Measurements from ENCODE around the gene CUTA.
"Not testable (repeated sequence)": the region's sequence is repeated elsewhere in the genome, so short reads cannot be mapped to it uniquely, and the experiment has no call there.

CUTA gene

DNA sequence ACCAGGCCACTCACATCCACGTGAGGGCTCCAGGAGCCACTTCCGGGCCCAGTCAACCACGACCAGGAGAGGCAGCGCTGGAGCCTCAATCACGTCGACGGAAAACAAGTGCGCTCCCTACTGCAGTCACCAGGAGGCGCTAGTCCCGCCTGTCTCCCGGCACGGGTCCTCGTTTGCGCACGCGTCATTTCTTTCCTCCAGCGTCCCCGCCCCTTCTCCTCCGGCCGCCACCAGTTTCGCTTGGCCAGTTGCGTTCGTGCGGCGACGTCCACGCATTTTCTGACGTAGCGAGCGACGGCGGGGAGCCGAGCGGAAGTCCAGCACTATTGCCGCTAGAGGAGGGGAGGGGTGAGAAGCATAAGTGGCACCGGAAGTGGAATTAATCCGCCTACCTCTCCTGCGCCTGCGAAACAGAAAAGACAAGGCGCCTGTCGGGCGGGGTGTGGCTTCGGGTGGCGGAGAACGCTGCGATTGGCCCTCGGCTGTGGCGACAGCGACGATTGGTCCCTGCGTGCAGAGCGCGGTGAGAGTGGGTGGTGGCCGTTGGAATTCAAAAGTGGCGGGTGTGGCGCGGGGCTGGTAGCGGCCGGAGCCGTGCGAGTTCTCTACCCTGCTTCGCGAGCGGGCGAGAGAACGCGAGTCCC lies 26.5 kb downstream of the CUTA start, which contains the start of gene KIFC1:
Gene KIFC1 (plus strand): TSS at position 546 of the 644 bp plus-strand sequence. CDS start 163 bp downstream, outside the sequence.
- FAIRE-seq (peak; percentile 99), DNase-seq (ENCODE audit: insufficient read length) (peak; percentile 91)
- TF ChIP-seq TAF1 (IDR thresholded peaks at IDR 0.05; ENCODE audit: borderline replicate concordance, low read depth, low read length) (no peak), POLR2AphosphoS5 (IDR thresholded peaks at IDR 0.05; ENCODE audit: low read depth, low read length) (no peak), POLR2A (IDR thresholded peaks at IDR 0.05; ENCODE audit: low read depth, low read length) (no peak)

DNA sequence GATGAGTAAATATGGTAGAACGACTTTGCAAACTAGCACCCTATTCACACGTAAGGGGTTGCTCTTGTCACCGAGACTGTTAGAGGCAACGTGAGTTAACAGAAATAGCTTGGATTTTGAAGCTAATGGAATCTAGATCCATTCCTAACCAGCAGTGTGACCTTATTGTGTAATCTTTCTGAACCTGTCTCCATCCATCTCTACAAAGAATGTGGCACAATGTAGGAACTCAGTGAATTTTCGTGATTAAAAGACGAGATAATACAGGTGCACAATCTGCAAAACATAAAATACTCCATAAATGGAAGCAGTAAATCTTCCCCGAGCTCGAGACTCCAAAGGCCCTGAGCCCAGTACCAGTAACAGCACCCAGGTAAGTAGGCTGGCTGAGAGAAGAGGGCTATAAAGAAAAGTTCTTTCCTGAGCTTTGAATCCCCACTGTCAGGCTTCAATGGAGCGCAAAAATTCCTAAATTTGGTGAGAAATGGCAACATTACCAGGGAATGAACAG lies 27.1 kb downstream of the CUTA start:
- peak; percentile 27 for FAIRE-seq
- no peak for DNase-seq (ENCODE audit: insufficient read length)
- TF ChIP-seq POLR2AphosphoS5 (IDR thresholded peaks at IDR 0.05; ENCODE audit: low read depth, low read length) (no peak), TAF1 (IDR thresholded peaks at IDR 0.05; ENCODE audit: borderline replicate concordance, low read depth, low read length) (no peak), POLR2A (IDR thresholded peaks at IDR 0.05; ENCODE audit: low read depth, low read length) (no peak)

DNA sequence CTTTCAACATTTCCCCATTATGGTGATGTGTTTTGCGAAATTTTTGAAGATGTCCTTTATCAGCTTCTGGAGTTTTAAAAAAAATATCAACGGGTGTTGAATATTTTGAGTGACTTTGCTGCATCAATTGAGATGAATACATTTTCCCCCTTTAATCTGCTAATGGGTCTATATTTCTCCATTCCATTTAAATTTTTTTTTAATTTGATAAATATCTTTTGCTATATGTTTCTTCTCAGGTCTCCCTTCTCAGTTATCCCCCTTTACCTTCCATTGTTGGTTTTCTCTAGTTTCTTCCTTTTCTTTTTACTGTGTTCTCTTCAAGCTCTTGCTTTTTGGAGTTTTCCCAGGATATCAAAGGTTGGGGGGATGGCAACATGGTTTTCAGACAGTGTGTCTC lies 27.7 kb downstream of the CUTA start:
- DNase-seq (ENCODE audit: insufficient read length) (no peak), FAIRE-seq (no peak)
- TF ChIP-seq TAF1 (IDR thresholded peaks at IDR 0.05; ENCODE audit: borderline replicate concordance, low read depth, low read length) (no peak), POLR2A (IDR thresholded peaks at IDR 0.05; ENCODE audit: low read depth, low read length) (no peak), POLR2AphosphoS5 (IDR thresholded peaks at IDR 0.05; ENCODE audit: low read depth, low read length) (no peak)

DNA sequence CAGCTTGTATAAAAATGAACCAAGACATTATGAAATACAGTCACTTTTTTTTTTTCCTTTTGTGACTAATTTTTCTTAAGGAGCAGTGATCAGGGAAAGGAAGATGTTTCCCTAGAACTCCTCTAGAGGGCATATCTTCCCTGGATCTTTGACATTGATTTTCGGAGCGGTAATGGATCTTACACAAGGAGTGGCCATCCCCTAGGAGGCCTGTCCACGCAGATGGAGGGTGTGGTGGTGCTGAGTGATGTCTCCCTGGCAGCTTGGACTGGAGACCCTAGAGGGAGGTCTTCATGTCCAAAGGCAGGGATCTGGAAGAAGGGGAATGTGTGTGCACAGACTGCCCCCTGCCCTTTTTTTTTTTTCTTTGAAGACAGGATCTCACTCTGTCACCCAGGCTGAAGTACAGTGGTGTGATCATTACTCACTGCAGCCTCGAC lies 33.3 kb downstream of the CUTA start:
- TF ChIP-seq POLR2A (IDR thresholded peaks at IDR 0.05; ENCODE audit: low read depth, low read length) (no peak), TAF1 (IDR thresholded peaks at IDR 0.05; ENCODE audit: borderline replicate concordance, low read depth, low read length) (no peak), POLR2AphosphoS5 (IDR thresholded peaks at IDR 0.05; ENCODE audit: low read depth, low read length) (no peak)
- FAIRE-seq (no peak), DNase-seq (ENCODE audit: insufficient read length) (no peak)

DNA sequence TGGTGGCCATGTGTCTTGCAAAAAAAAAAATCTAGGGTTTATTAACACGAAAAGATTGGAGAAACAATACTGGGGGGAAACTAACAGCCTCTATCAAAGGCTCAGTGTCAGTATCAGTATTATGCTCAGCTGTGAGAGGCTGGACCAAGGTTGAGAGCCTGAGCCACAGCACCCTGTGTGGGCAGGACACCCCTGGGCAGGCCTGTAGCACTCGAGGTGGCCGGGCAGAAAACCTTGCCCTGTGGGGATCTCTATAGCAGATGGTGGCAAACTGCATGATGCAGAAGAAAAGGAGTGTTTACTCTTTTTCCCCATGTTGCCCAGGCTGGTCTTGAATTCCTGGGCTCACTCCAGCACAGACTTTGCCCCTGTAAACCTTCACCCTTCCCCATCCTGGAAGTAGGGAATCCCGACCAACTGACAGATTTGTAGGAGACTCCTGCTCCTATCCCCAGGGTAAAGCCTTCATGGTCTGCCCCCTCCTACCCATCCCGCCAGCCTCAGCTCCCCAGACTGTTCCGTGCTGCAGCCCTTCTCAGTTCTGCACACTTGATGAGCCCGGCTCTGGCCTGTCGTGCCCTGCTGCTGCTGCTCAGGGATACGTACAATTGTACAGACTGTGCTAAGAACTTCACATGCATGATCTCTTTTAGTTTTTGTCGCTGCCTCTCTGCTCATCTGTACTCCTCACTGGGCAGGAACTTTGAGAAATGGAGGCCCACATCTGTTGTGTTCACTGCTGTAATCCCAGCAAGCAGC lies 34.3 kb downstream of the CUTA start:
- DNase-seq (ENCODE audit: insufficient read length) (no peak), FAIRE-seq (no peak)
- TF ChIP-seq POLR2AphosphoS5 (IDR thresholded peaks at IDR 0.05; ENCODE audit: low read depth, low read length) (no peak), TAF1 (IDR thresholded peaks at IDR 0.05; ENCODE audit: borderline replicate concordance, low read depth, low read length) (no peak), POLR2A (IDR thresholded peaks at IDR 0.05; ENCODE audit: low read depth, low read length) (no peak)

DNA sequence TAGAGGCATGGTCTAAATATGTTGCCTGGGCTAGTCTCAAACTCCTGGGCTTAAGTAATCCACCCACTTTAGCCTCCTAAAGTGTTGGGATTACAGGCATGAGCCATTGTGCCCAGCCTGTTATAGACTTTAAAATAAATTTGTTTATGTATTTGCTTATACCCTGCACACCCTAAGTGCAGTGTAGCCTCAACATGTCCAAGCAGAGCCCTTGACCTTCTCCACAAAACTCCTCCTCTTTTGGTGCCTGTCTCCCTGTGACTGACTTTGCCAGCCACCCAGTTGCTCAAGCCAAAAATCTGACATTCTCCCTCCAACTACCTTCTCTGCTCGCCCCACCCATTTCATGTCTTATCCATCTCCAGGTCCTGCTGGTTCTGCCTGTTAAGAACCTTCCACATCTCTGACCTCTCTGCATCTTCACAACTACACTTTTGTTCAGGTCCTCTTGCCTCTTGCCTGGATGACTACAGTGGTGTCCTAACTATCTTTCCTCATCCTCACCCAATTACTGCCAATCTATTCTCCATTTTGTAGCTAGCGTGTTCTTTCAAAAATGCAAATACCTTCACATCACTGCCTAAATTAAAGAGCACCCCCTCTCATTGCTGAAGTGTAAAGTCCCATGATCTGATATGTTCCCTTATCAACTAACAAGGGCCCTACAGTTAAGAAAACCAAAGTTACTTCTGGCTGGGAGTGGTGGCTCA lies 37.5 kb downstream of the CUTA start:
- no peak for DNase-seq (ENCODE audit: insufficient read length)
- TF ChIP-seq POLR2AphosphoS5 (IDR thresholded peaks at IDR 0.05; ENCODE audit: low read depth, low read length), result no peak
- no peak for TF ChIP-seq POLR2A (IDR thresholded peaks at IDR 0.05; ENCODE audit: low read depth, low read length)
- no peak for TF ChIP-seq TAF1 (IDR thresholded peaks at IDR 0.05; ENCODE audit: borderline replicate concordance, low read depth, low read length)
- FAIRE-seq, result no peak

DNA sequence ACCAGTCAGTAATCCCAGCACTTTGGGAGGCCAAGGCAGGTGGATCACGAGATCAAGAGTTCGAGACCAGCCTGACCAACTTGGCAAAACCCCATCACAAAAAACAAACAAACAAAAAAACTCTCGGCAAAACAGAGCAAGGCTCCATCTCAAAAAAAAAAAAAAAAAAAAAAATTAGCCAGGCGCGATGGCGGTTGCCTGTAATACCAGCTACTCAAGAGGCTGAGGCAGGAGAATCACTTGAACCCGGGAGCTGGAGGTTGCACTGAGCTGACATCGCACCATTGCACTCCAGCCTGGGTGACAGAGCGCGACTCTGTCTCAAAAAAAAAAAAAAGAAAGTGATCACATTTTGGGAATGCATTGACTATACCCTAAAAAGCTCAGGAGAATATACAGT lies 38.7 kb downstream of the CUTA start:
- FAIRE-seq; DNase-seq (ENCODE audit: insufficient read length): not testable (repeated sequence)

DNA sequence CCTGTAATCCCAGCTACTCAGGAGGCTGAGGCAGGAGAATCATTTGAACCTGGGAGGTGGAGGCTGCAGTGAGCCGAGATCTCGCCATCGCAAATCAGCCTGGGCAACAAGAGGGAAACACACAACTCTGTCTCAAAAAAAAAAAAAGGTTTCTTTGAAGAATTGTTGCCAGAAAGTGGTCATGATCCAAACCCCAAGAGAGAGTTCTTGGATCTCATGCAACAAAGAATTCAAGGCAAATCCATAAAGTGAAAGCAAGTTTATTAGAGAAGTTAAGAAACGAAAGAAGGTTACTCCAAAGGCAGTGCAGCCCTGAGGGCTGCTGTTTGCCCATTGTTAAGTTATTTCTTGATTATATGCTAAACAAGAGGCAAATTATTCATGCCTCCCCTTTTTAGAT lies 40.7 kb downstream of the CUTA start:
- TF ChIP-seq TAF1 (IDR thresholded peaks at IDR 0.05; ENCODE audit: borderline replicate concordance, low read depth, low read length) (no peak), POLR2A (IDR thresholded peaks at IDR 0.05; ENCODE audit: low read depth, low read length) (no peak), POLR2AphosphoS5 (IDR thresholded peaks at IDR 0.05; ENCODE audit: low read depth, low read length) (no peak)
- no peak for FAIRE-seq
- DNase-seq (ENCODE audit: insufficient read length), result no peak

DNA sequence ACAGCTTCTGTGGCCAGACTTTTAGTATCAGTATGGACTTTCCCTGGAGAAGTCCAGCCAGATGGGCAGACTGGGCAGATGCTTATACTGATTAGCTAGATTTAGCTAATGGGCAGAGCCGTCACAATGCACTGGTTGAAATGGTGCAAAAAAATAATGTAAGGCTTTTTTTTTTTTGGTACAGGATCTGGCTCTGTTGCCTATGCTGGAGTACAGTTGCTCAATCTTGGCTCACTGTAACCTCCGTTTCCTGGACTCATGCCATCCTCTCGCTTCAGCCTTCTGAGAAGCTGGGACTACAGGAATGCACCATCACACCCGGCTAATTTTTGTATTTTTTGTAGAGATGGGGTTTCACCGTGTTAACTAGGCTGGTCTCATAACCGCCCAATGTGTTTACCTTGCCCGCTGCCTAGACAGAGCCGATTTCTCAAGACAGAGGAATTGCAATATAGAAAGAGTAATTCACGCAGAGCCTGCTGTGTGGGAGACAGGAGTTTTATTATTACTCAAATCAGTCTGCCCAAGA lies 42.7 kb downstream of the CUTA start:
- FAIRE-seq (no peak), DNase-seq (ENCODE audit: insufficient read length) (no peak)
- TF ChIP-seq TAF1 (IDR thresholded peaks at IDR 0.05; ENCODE audit: borderline replicate concordance, low read depth, low read length) (no peak), POLR2A (IDR thresholded peaks at IDR 0.05; ENCODE audit: low read depth, low read length) (no peak), POLR2AphosphoS5 (IDR thresholded peaks at IDR 0.05; ENCODE audit: low read depth, low read length) (no peak)

DNA sequence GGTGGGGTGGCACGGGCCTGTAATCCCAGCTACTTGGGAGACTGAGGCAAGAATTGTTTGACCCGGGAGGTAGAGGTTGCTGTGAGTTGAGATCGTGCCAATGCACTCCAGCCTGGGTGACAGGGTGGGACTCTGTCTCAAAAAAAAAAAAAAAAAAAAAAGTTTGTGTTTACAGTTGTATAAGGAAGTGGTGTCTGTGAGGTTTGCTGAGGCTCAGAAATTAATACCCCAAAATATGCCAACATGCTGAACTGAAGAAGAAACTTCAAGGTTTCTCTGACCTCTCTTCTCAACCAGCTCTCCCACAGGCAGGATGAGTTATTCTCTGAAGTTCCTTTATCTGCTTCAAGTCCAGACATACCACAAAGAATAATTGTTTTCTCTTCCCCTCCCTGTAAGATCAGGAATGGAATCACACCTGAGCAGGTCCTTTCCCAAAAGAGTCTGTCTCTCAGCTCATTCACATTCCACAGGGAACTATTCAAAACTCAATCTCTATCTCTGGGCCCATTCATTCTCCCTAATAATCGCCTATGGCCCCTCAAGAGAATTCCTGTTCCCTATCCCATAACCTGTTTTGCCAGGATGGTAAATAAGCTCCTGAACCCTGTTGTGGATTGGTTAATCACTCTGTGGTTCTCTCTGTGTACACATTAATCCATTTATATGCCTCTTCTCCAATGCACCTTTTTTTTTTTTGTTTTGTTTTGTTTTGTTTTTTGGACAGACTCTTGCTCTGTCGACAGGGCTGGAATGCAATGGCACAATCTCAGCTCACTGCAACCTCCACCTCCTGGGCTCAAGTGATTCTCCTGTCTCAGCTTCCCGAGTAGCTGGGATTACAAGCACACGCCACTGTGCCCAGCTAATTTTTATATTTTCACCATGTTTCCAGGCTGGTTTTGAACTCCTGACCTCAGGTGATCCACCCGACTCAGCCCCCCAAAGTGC lies 43.7 kb downstream of the CUTA start:
- no peak for FAIRE-seq
- no peak for DNase-seq (ENCODE audit: insufficient read length)
- TF ChIP-seq TAF1 (IDR thresholded peaks at IDR 0.05; ENCODE audit: borderline replicate concordance, low read depth, low read length) (no peak), POLR2AphosphoS5 (IDR thresholded peaks at IDR 0.05; ENCODE audit: low read depth, low read length) (no peak), POLR2A (IDR thresholded peaks at IDR 0.05; ENCODE audit: low read depth, low read length) (no peak)
